K562 (cell line): ENCODE results near the gene AIF1.

Experiments used
- CREB1 ChIP-seq, 2 experiments: sonication (generic) in 1 of 2; formaldehyde crosslinking in 1 of 2; IDR thresholded peaks; 2 replicates each; pipeline versions ENCODE4 v1.6.1 to v1.8.0; 2012 to 2022; ENCODE audit warnings: inconsistent platforms in 1 of 2, mild to moderate bottlenecking in 1 of 2, missing genetic modification reagents in 1 of 2, moderate library complexity in 1 of 2
- MYC ChIP-seq, 2 experiments: fragments of 250-450 bp in 1 of 2; sonication (Bioruptor Pico) in 1 of 2; IDR thresholded peaks; 2 replicates each; pipeline versions ENCODE4 v1.5.1 to v1.6.1; 2012 to 2021; ENCODE audit warnings: low read depth in 2 of 2, borderline replicate concordance in 1 of 2, improper control_type of control experiment in 1 of 2, low read length in 1 of 2, mild to moderate bottlenecking in 1 of 2, moderate library complexity in 1 of 2
- NFRKB ChIP-seq: fragments of 450-650 bp; IDR thresholded peaks from 2 replicates; pipeline ENCODE4 v1.6.1; 2016; ENCODE audit warnings: low read depth
- POLR2AphosphoS5 ChIP-seq: IDR thresholded peaks from 2 replicates; pipeline ENCODE4 v1.6.1; 2011; ENCODE audit warnings: mild to moderate bottlenecking, low read depth, low read length, moderate library complexity; ENCODE audit not compliant: control insufficient read depth, insufficient read depth
- SMARCB1 ChIP-seq: IDR thresholded peaks from 2 replicates; pipeline ENCODE4 v1.6.1; 2011; ENCODE audit warnings: improper control_type of control experiment, low read depth; ENCODE audit not compliant: insufficient read length
- SP1 ChIP-seq: sonication (generic); formaldehyde crosslinking; IDR thresholded peaks from 2 replicates; pipeline ENCODE4 v1.8.1; 2022; ENCODE audit warnings: mild to moderate bottlenecking, missing genetic modification reagents
- TF ChIP-seq, protein P1 (sequence below), 3 experiments: IDR thresholded peaks in 2 of 3; conservative IDR thresholded peaks in 1 of 3; 2 replicates each; pipeline ENCODE4 v1.5.1; 2011 to 2012; ENCODE audit warnings: low read length in 3 of 3, mild to moderate bottlenecking in 3 of 3, control low read depth in 2 of 3, improper control_type of control experiment in 1 of 3, inconsistent platforms in 1 of 3, low read depth in 1 of 3, mixed read lengths in 1 of 3, moderate library complexity in 1 of 3; ENCODE audit not compliant: insufficient read depth in 2 of 3
- TF ChIP-seq, protein P2 (sequence below): sonication (generic); formaldehyde crosslinking; IDR thresholded peaks from 2 replicates; pipeline ENCODE4 v1.8.1; 2023; ENCODE audit warnings: missing genetic modification reagents, mild to moderate bottlenecking, borderline replicate concordance
- TF ChIP-seq, protein P3 (sequence below), 2 experiments: fragments of 450-650 bp in 1 of 2; sonication (generic) in 1 of 2; formaldehyde crosslinking in 1 of 2; IDR thresholded peaks in 1 of 2; conservative IDR thresholded peaks in 1 of 2; 2 replicates each; pipeline versions ENCODE4 v1.6.1 to v1.8.1; 2016 to 2023; ENCODE audit warnings: mild to moderate bottlenecking in 2 of 2, moderate library complexity in 2 of 2, inconsistent platforms in 1 of 2, missing genetic modification reagents in 1 of 2
- TF ChIP-seq, protein P4 (sequence below), 2 experiments: IDR thresholded peaks; 2 replicates each; pipeline ENCODE4 v1.6.1; 2012; ENCODE audit warnings: improper control_type of control experiment in 2 of 2, low read depth in 2 of 2, low read length in 2 of 2, borderline replicate concordance in 1 of 2
- TF ChIP-seq, protein P5 (sequence below): conservative IDR thresholded peaks from 2 replicates; pipeline ENCODE4 v1.6.1; 2011; ENCODE audit warnings: low read depth, mild to moderate bottlenecking, low read length; ENCODE audit not compliant: control insufficient read depth

DNA sequence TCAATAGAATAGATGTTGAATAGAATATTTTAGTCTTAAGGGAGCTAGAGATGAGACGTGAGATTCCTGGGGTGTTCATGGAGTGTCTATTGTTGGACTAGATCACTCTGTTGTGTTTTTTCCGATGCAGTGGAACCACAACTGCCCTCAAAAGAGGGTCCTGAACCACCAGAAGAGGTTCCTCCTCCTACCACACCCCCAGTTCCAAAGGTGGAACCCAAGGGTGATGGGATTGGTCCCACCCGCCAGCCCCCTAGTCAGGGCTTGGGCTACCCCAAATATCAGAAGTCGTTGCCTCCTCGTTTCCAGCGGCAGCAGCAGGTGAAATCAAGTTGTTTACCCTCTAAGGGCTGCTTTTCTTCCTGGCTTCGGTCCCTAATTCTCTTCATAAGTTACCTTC, 14.0 kb downstream of the AIF1 start:
- TF ChIP-seq, protein P1, sequence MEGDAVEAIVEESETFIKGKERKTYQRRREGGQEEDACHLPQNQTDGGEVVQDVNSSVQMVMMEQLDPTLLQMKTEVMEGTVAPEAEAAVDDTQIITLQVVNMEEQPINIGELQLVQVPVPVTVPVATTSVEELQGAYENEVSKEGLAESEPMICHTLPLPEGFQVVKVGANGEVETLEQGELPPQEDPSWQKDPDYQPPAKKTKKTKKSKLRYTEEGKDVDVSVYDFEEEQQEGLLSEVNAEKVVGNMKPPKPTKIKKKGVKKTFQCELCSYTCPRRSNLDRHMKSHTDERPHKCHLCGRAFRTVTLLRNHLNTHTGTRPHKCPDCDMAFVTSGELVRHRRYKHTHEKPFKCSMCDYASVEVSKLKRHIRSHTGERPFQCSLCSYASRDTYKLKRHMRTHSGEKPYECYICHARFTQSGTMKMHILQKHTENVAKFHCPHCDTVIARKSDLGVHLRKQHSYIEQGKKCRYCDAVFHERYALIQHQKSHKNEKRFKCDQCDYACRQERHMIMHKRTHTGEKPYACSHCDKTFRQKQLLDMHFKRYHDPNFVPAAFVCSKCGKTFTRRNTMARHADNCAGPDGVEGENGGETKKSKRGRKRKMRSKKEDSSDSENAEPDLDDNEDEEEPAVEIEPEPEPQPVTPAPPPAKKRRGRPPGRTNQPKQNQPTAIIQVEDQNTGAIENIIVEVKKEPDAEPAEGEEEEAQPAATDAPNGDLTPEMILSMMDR (IDR thresholded peaks at IDR 0.05 in 2 of 3, conservative IDR thresholded peaks at IDR 0.05 in 1 of 3; ENCODE audit: insufficient read depth in 2 of 3, low read depth in 1 of 3, low read length in 3 of 3), result no peak
- TF ChIP-seq, protein P2, sequence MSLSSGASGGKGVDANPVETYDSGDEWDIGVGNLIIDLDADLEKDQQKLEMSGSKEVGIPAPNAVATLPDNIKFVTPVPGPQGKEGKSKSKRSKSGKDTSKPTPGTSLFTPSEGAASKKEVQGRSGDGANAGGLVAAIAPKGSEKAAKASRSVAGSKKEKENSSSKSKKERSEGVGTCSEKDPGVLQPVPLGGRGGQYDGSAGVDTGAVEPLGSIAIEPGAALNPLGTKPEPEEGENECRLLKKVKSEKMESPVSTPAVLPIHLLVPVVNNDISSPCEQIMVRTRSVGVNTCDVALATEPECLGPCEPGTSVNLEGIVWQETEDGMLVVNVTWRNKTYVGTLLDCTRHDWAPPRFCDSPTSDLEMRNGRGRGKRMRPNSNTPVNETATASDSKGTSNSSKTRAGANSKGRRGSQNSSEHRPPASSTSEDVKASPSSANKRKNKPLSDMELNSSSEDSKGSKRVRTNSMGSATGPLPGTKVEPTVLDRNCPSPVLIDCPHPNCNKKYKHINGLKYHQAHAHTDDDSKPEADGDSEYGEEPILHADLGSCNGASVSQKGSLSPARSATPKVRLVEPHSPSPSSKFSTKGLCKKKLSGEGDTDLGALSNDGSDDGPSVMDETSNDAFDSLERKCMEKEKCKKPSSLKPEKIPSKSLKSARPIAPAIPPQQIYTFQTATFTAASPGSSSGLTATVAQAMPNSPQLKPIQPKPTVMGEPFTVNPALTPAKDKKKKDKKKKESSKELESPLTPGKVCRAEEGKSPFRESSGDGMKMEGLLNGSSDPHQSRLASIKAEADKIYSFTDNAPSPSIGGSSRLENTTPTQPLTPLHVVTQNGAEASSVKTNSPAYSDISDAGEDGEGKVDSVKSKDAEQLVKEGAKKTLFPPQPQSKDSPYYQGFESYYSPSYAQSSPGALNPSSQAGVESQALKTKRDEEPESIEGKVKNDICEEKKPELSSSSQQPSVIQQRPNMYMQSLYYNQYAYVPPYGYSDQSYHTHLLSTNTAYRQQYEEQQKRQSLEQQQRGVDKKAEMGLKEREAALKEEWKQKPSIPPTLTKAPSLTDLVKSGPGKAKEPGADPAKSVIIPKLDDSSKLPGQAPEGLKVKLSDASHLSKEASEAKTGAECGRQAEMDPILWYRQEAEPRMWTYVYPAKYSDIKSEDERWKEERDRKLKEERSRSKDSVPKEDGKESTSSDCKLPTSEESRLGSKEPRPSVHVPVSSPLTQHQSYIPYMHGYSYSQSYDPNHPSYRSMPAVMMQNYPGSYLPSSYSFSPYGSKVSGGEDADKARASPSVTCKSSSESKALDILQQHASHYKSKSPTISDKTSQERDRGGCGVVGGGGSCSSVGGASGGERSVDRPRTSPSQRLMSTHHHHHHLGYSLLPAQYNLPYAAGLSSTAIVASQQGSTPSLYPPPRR (CRISPR knock-in tag), result no peak
- TF ChIP-seq NFRKB, result no peak
- TF ChIP-seq POLR2AphosphoS5, result no peak
- TF ChIP-seq CREB1 (IDR thresholded peaks at IDR 0.05), result no peak
- no peak for TF ChIP-seq CREB1 (CRISPR knock-in tag; IDR thresholded peaks at IDR 0.05)
- TF ChIP-seq, protein P3, sequence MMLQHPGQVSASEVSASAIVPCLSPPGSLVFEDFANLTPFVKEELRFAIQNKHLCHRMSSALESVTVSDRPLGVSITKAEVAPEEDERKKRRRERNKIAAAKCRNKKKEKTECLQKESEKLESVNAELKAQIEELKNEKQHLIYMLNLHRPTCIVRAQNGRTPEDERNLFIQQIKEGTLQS (IDR thresholded peaks at IDR 0.05), result no peak
- TF ChIP-seq, protein P3 (CRISPR knock-in tag; conservative IDR thresholded peaks at IDR 0.05), result no peak
- no peak for TF ChIP-seq SMARCB1
- TF ChIP-seq SP1 (CRISPR knock-in tag), result no peak
- TF ChIP-seq, protein P4, sequence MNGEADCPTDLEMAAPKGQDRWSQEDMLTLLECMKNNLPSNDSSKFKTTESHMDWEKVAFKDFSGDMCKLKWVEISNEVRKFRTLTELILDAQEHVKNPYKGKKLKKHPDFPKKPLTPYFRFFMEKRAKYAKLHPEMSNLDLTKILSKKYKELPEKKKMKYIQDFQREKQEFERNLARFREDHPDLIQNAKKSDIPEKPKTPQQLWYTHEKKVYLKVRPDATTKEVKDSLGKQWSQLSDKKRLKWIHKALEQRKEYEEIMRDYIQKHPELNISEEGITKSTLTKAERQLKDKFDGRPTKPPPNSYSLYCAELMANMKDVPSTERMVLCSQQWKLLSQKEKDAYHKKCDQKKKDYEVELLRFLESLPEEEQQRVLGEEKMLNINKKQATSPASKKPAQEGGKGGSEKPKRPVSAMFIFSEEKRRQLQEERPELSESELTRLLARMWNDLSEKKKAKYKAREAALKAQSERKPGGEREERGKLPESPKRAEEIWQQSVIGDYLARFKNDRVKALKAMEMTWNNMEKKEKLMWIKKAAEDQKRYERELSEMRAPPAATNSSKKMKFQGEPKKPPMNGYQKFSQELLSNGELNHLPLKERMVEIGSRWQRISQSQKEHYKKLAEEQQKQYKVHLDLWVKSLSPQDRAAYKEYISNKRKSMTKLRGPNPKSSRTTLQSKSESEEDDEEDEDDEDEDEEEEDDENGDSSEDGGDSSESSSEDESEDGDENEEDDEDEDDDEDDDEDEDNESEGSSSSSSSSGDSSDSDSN (IDR thresholded peaks at IDR 0.05; ENCODE audit: borderline replicate concordance in 1 of 2, low read depth in 2 of 2, low read length in 2 of 2), result no peak
- no peak for TF ChIP-seq MYC (IDR thresholded peaks at IDR 0.05; ENCODE audit: low read depth, low read length)
- TF ChIP-seq MYC (CRISPR knock-in tag; IDR thresholded peaks at IDR 0.05; ENCODE audit: borderline replicate concordance, low read depth), result no peak
- TF ChIP-seq, protein P5, sequence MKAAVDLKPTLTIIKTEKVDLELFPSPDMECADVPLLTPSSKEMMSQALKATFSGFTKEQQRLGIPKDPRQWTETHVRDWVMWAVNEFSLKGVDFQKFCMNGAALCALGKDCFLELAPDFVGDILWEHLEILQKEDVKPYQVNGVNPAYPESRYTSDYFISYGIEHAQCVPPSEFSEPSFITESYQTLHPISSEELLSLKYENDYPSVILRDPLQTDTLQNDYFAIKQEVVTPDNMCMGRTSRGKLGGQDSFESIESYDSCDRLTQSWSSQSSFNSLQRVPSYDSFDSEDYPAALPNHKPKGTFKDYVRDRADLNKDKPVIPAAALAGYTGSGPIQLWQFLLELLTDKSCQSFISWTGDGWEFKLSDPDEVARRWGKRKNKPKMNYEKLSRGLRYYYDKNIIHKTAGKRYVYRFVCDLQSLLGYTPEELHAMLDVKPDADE, result no peak
